H9 (cell line): Measurements from ENCODE around the gene POU6F2. TPM values are rescaled to one million over a fixed set of nuclear protein-coding genes. Genes with fewer than 3 reads are reported as not detected.

Experiments used
- DNase-seq: peaks from one replicate; pipeline ENCODE4 v3.0.0-alpha.2; 2017
- H2AFZ ChIP-seq: one replicate; pipeline ENCODE4 v1.6.1; 2013; ENCODE audit warnings: mild to moderate bottlenecking, low read length, control low read depth, moderate library complexity
- H2AK5ac ChIP-seq: 2 replicates; pipeline ENCODE4 v1.6.1; 2013; ENCODE audit warnings: low read length, control low read depth, mixed read lengths; ENCODE audit not compliant: insufficient read length
- H2BK120ac ChIP-seq: one replicate; pipeline ENCODE4 v1.6.1; 2013; ENCODE audit warnings: low read depth, mild to moderate bottlenecking, low read length, control low read depth, inconsistent platforms; ENCODE audit not compliant: poor library complexity, severe bottlenecking
- H2BK12ac ChIP-seq: 2 replicates; pipeline ENCODE4 v1.6.1; 2013; ENCODE audit warnings: low read length, control low read depth, mixed read lengths, low read depth; ENCODE audit not compliant: insufficient read length
- H2BK15ac ChIP-seq: 2 replicates; pipeline ENCODE4 v1.6.1; 2013; ENCODE audit warnings: low read depth, low read length, control low read depth
- H2BK20ac ChIP-seq: one replicate; pipeline ENCODE4 v1.6.1; 2013; ENCODE audit warnings: low read depth, mild to moderate bottlenecking, low read length, control low read depth, inconsistent platforms; ENCODE audit not compliant: poor library complexity, severe bottlenecking
- H2BK5ac ChIP-seq: 2 replicates; pipeline ENCODE4 v1.6.1; 2013; ENCODE audit warnings: low read length, control low read depth, mixed read lengths; ENCODE audit not compliant: insufficient read length
- H3K14ac ChIP-seq: 2 replicates; pipeline ENCODE4 v1.6.1; 2013; ENCODE audit warnings: low read length, control low read depth; ENCODE audit not compliant: insufficient read depth
- H3K18ac ChIP-seq: 2 replicates; pipeline ENCODE4 v1.6.1; 2013; ENCODE audit warnings: low read depth, mild to moderate bottlenecking, mixed read lengths, low read length, control low read depth; ENCODE audit not compliant: insufficient read length
- H3K23ac ChIP-seq: 2 replicates; pipeline ENCODE4 v1.6.1; 2013; ENCODE audit warnings: low read length, control low read depth, mixed read lengths, low read depth; ENCODE audit not compliant: insufficient read length
- H3K23me2 ChIP-seq: 2 replicates; pipeline ENCODE4 v1.6.1; 2013; ENCODE audit warnings: low read depth, mild to moderate bottlenecking, mixed read lengths, low read length, control low read depth; ENCODE audit not compliant: insufficient read length, poor library complexity, severe bottlenecking
- H3K27ac ChIP-seq: 2 replicates; pipeline ENCODE4 v1.5.1; 2013; ENCODE audit warnings: low read length, control low read depth, mixed read lengths, low read depth; ENCODE audit not compliant: insufficient read length
- H3K27me3 ChIP-seq: 2 replicates; pipeline ENCODE4 v1.6.1; 2013; ENCODE audit warnings: low read length, control low read depth, inconsistent platforms; ENCODE audit not compliant: insufficient read depth
- H3K4ac ChIP-seq: 2 replicates; pipeline ENCODE4 v1.6.1; 2013; ENCODE audit warnings: low read depth, mild to moderate bottlenecking, control low read depth, inconsistent platforms, low read length, moderate library complexity
- H3K4me1 ChIP-seq: 2 replicates; pipeline ENCODE4 v1.6.1; 2013; ENCODE audit warnings: low read length, control low read depth, inconsistent platforms; ENCODE audit not compliant: insufficient read depth
- H3K4me2 ChIP-seq: 2 replicates; pipeline ENCODE4 v1.6.1; 2013; ENCODE audit warnings: low read length, control low read depth, mixed read lengths; ENCODE audit not compliant: insufficient read length, insufficient read depth
- H3K56ac ChIP-seq: 2 replicates; pipeline ENCODE4 v1.6.1; 2013; ENCODE audit warnings: low read depth, mild to moderate bottlenecking, mixed read lengths, low read length, control low read depth; ENCODE audit not compliant: insufficient read length
- H3K79me1 ChIP-seq: 2 replicates; pipeline ENCODE4 v1.6.1; 2013; ENCODE audit warnings: low read depth, mild to moderate bottlenecking, moderate library complexity, low read length, control low read depth, inconsistent platforms; ENCODE audit not compliant: insufficient read depth, poor library complexity, severe bottlenecking
- H3K79me2 ChIP-seq: 2 replicates; pipeline ENCODE4 v1.6.1; 2013; ENCODE audit warnings: low read length, control low read depth, inconsistent platforms; ENCODE audit not compliant: insufficient read depth
- H3K9ac ChIP-seq: 2 replicates; pipeline ENCODE4 v1.6.1; 2013; ENCODE audit warnings: low read length, control low read depth, mixed read lengths; ENCODE audit not compliant: insufficient read length; ENCODE audit errors: extremely low read depth
- H3K9me3 ChIP-seq: one replicate; pipeline ENCODE4 v1.6.1; 2013; ENCODE audit warnings: low read depth, low read length, inconsistent platforms; ENCODE audit not compliant: control insufficient read depth
- H3T11ph ChIP-seq: one replicate; pipeline ENCODE4 v1.6.1; 2013; ENCODE audit warnings: mild to moderate bottlenecking, low read length, control low read depth, inconsistent platforms
- H4K20me1 ChIP-seq: one replicate; pipeline ENCODE4 v1.6.1; 2013; ENCODE audit not compliant: control insufficient read depth, insufficient read length, insufficient read depth
- H4K5ac ChIP-seq: 2 replicates; pipeline ENCODE4 v1.6.1; 2013; ENCODE audit warnings: low read depth, mild to moderate bottlenecking, mixed read lengths, low read length, control low read depth; ENCODE audit not compliant: insufficient read length
- H4K8ac ChIP-seq: replicated peaks from 2 replicates; pipeline ENCODE4 v1.6.1; 2013; ENCODE audit warnings: low read length, control low read depth, mixed read lengths, low read depth; ENCODE audit not compliant: insufficient read length
- H4K91ac ChIP-seq: 2 replicates; pipeline ENCODE4 v1.6.1; 2013; ENCODE audit warnings: low read depth, mild to moderate bottlenecking, moderate library complexity, mixed read lengths, low read length, control low read depth; ENCODE audit not compliant: insufficient read length
- H3K27ac Mint-ChIP-seq, 3 experiments: 2 replicates in 2 of 3; 3 replicates in 1 of 3; pipeline ENCODE4 v1.8.0; 2020 to 2021; ENCODE audit warnings: mixed read lengths in 3 of 3, mild to moderate bottlenecking in 1 of 3, moderate library complexity in 1 of 3
- H3K27me3 Mint-ChIP-seq: 2 replicates; pipeline ENCODE4 v1.8.0; 2021; ENCODE audit warnings: low read depth, mild to moderate bottlenecking, moderate library complexity, mixed read lengths
- H3K36me3 Mint-ChIP-seq, 3 experiments: 2 replicates in 2 of 3; 3 replicates in 1 of 3; pipeline ENCODE4 v1.8.0; 2020 to 2021; ENCODE audit warnings: low read depth in 3 of 3, mixed read lengths in 3 of 3; ENCODE audit not compliant: insufficient read depth in 1 of 3
- H3K4me1 Mint-ChIP-seq, 2 experiments: 2 replicates each; pipeline ENCODE4 v1.8.0; 2020; ENCODE audit warnings: mixed read lengths in 2 of 2
- H3K4me3 Mint-ChIP-seq, 2 experiments: 2 replicates in 1 of 2; 3 replicates in 1 of 2; pipeline ENCODE4 v1.8.0; 2020 to 2021; ENCODE audit warnings: mild to moderate bottlenecking in 2 of 2, mixed read lengths in 2 of 2, moderate library complexity in 1 of 2
- H3K9me3 Mint-ChIP-seq, 2 experiments: 2 replicates in 1 of 2; 3 replicates in 1 of 2; pipeline ENCODE4 v1.8.0; 2020; ENCODE audit warnings: mild to moderate bottlenecking in 2 of 2, mixed read lengths in 2 of 2, moderate library complexity in 1 of 2
- CTCF ChIP-seq: fragments of 200-600 bp; sonication (generic); conservative IDR thresholded peaks from 3 replicates; pipeline ENCODE4 v1.8.0; 2021; ENCODE audit warnings: antibody characterized with exemption, mild to moderate bottlenecking
- WGBS: extraction: QIAGEN DNeasy Blood & Tissue Kit; methylation state at CpG from one replicate; pipeline ENCODE4 v1.1.7; 2013; ENCODE audit warnings: missing lambda C conversion rate, low lambda C conversion rate, mixed read lengths; ENCODE audit not compliant: insufficient read length; ENCODE audit errors: extremely low coverage; 5-methylcytosine and 5-hydroxymethylcytosine counted together
- total RNA-seq: library from RNA; stranded (reverse); gene quantifications from 2 replicates; pipeline ENCODE4 v1.2.1, GENCODE V29; 2021

The POU6F2 gene
- total RNA-seq, 1 experiment from 2014 or later: 1.9 TPM

GRCh38 chr7:39144420-39144819, 166.7 kb downstream of the POU6F2 start:
- Histone ChIP-seq H4K5ac (no peak overlapping the region), H3K56ac (no peak overlapping the region), H3K4me1 (no peaks in the 10 kb centered on the region), H3K27me3 (no peaks in the 10 kb centered on the region), H4K91ac (no peak overlapping the region), H3K79me2 (no peaks in the 10 kb centered on the region), H2BK120ac (no peak overlapping the region), H3K9me3 (no peaks in the 10 kb centered on the region), H2BK20ac (no peak overlapping the region), H2AFZ (no peak overlapping the region), H3K18ac (no peak overlapping the region), H3K14ac (no peak overlapping the region), H2BK15ac (no peak overlapping the region), H4K8ac (no peak overlapping the region), H3K27ac (no peak overlapping the region), H4K20me1 (no peaks in the 10 kb centered on the region), H2AK5ac (no peak overlapping the region), H3K4me2 (no peak overlapping the region), H3K23me2 (no peaks in the 10 kb centered on the region), H2BK12ac (no peak overlapping the region), H3K4ac (no peak overlapping the region), H2BK5ac (no peak overlapping the region), H3K79me1 (no peaks in the 10 kb centered on the region), H3T11ph (no peak overlapping the region), H3K9ac (no peak overlapping the region), H3K23ac (no peak overlapping the region)
- WGBS: no CpG with 5 or more reads among the region's 1 CpG
- no peak for DNase-seq
- TF ChIP-seq CTCF: no peak
- H3K9me3 Mint-ChIP-seq: peaks cover 5 to 6% of the 10 kb centered on the region in 2 experiments; a peak in 4 of 5 replicates
- no peaks in the 10 kb centered on the region for H3K27me3 Mint-ChIP-seq
- H3K4me3 Mint-ChIP-seq: no peak overlapping the region
- no peak overlapping the region for H3K27ac Mint-ChIP-seq
- H3K4me1 Mint-ChIP-seq: no peaks in the 10 kb centered on the region
- H3K36me3 Mint-ChIP-seq: peaks cover 0 to 12% (median 4%) of the 10 kb centered on the region in 3 experiments; a peak in 3 of 7 replicates
